Vagina (tissue), 2 donors: ENCODE results near the gene OR2AJ1.
A peak's percentile ranks its signal among the peaks of the same experiment; 100 is the strongest.
"Not testable (repeated sequence)": the region's sequence is repeated elsewhere in the genome, so short reads cannot be mapped to it uniquely, and the experiment has no call there.

Experiments
- CTCF ChIP-seq, 3 experiments: fragments of 450-650 bp in 2 of 3; fragments of 200-600 bp in 1 of 3; sonication (generic) in 1 of 3; IDR thresholded peaks; one replicate each; pipeline ENCODE4 v1.5.1; 2017 to 2019; ENCODE audit warnings: antibody characterized with exemption in 3 of 3, mild to moderate bottlenecking in 2 of 3, moderate library complexity in 2 of 3
- POLR2A ChIP-seq, 2 donors: fragments of 450-650 bp; IDR thresholded peaks; one replicate each; pipeline ENCODE4 v1.6.1; 2017; ENCODE audit warnings: antibody characterized with exemption in 2 of 2, mild to moderate bottlenecking in 2 of 2, moderate library complexity in 2 of 2

DNA sequence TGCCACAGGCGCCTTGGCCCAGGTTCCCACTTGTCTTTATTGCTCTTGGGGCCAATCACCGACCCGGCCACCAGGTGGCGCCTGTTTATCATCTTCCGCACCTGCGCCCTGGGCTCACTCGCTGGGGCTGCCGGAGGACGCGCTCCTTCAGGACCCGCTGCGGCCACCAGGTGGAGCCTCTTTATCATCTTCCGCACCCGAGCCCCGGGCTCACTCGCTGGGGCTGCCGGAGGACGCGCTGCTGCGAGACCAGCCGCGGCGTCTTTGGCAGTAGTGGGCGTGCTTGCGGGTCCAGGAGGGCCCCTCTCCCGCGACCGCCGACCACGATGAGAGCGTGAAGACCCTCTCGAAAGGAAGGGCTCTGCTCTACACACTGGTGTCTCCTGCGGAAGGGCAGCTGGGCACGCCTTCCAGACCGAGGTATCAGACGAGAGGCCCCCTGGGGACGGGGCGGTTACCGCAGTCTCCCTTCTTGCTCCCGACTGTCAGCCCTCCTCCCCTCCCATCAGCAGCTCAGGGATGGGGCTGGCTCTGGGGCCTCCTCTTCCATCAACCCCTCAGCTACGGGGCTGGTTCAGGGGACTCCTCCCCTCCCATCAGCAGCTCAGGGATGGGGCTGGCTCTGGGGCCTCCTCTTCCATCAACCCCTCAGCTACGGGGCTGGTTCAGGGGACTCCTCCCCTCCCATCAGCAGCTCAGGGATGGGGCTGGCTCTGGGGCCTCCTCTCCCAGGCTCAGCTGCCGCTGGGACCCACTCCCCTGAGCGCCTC, 12.5 kb downstream of the OR2AJ1 start:
- TF ChIP-seq POLR2A (IDR thresholded peaks at IDR 0.05), result not testable (repeated sequence)
- peak in 1 of 3 experiments; percentile 62 for TF ChIP-seq CTCF (IDR thresholded peaks at IDR 0.05)
